Measurements from ENCODE around the gene C13orf42.
"Not testable (repeated sequence)": the region's sequence is repeated elsewhere in the genome, so short reads cannot be mapped to it uniquely, and the experiment has no call there.

C13orf42 gene

GRCh38 chr13:51091839-51092238, 19.2 kb downstream of the C13orf42 start:
- H3K27ac ChIP-seq (ENCODE audit: low read length) = no peak overlapping the region

GRCh38 chr13:51083706-51084105, 27.4 kb downstream of the C13orf42 start:
- no peaks in the 10 kb centered on the region for H3K4me1 ChIP-seq (ENCODE audit: control insufficient read depth, low read depth, low read length)
- H3K27ac ChIP-seq (ENCODE audit: low read length) = no peak overlapping the region
- H3K9me3 ChIP-seq (ENCODE audit: control insufficient read depth, low read depth, low read length) = no peaks in the 10 kb centered on the region
- H3K9ac ChIP-seq (ENCODE audit: low read length) = no peak overlapping the region
- no peak overlapping the region for H3K4me3 ChIP-seq (ENCODE audit: low read length)
- peaks cover 8% of the 10 kb centered on the region for H3K36me3 ChIP-seq (ENCODE audit: control insufficient read depth, low read depth, low read length)
- H3K27me3 ChIP-seq (ENCODE audit: control insufficient read depth, insufficient read depth, low read length) = no peaks in the 10 kb centered on the region

More at GRCh38 chr13:51091839-51092238, 19.2 kb downstream of the C13orf42 start:
- Histone ChIP-seq H3K9me3 (ENCODE audit: control insufficient read depth, low read depth, low read length) (no peaks in the 10 kb centered on the region), H3K4me3 (ENCODE audit: low read length) (no peak overlapping the region), H3K4me1 (ENCODE audit: control insufficient read depth, low read depth, low read length) (peaks cover 2% of the 10 kb centered on the region), H3K9ac (ENCODE audit: low read length) (no peak overlapping the region), H3K36me3 (ENCODE audit: control insufficient read depth, low read depth, low read length) (no peaks in the 10 kb centered on the region), H3K27me3 (ENCODE audit: control insufficient read depth, insufficient read depth, low read length) (no peaks in the 10 kb centered on the region)

- H3K4me3 ChIP-seq (ENCODE audit: low read length) = not testable (repeated sequence)
Observed at GRCh38 chr13:51080478-51081065, 30.5 kb downstream of the C13orf42 start.

GRCh38 chr13:51071493-51071892, 39.6 kb downstream of the C13orf42 start:
- Histone ChIP-seq H3K27me3 (ENCODE audit: control insufficient read depth, insufficient read depth, low read length) (no peaks in the 10 kb centered on the region), H3K4me1 (ENCODE audit: control insufficient read depth, low read depth, low read length) (no peaks in the 10 kb centered on the region), H3K9me3 (ENCODE audit: control insufficient read depth, low read depth, low read length) (no peaks in the 10 kb centered on the region), H3K36me3 (ENCODE audit: control insufficient read depth, low read depth, low read length) (no peaks in the 10 kb centered on the region), H3K4me3 (ENCODE audit: low read length) (no peak overlapping the region), H3K27ac (ENCODE audit: low read length) (no peak overlapping the region), H3K9ac (ENCODE audit: low read length) (no peak overlapping the region)

More at GRCh38 chr13:51080478-51081065, 30.5 kb downstream of the C13orf42 start:
- not testable (repeated sequence) for H3K27ac ChIP-seq (ENCODE audit: low read length); H3K9me3 ChIP-seq (ENCODE audit: control insufficient read depth, low read depth, low read length); H3K36me3 ChIP-seq (ENCODE audit: control insufficient read depth, low read depth, low read length); H3K9ac ChIP-seq (ENCODE audit: low read length); H3K4me1 ChIP-seq (ENCODE audit: control insufficient read depth, low read depth, low read length); H3K27me3 ChIP-seq (ENCODE audit: control insufficient read depth, insufficient read depth, low read length)

GRCh38 chr13:51070005-51070649, 40.9 kb downstream of the C13orf42 start:
- Histone ChIP-seq H3K27me3 (ENCODE audit: control insufficient read depth, insufficient read depth, low read length) (no peaks in the 10 kb centered on the region), H3K27ac (ENCODE audit: low read length) (no peak overlapping the region), H3K9me3 (ENCODE audit: control insufficient read depth, low read depth, low read length) (no peaks in the 10 kb centered on the region), H3K36me3 (ENCODE audit: control insufficient read depth, low read depth, low read length) (no peaks in the 10 kb centered on the region), H3K4me3 (ENCODE audit: low read length) (no peak overlapping the region), H3K9ac (ENCODE audit: low read length) (no peak overlapping the region), H3K4me1 (ENCODE audit: control insufficient read depth, low read depth, low read length) (no peaks in the 10 kb centered on the region)

GRCh38 chr13:51068501-51068900, 42.6 kb downstream of the C13orf42 start:
- H3K27ac ChIP-seq (ENCODE audit: low read length) = no peak overlapping the region
- H3K27me3 ChIP-seq (ENCODE audit: control insufficient read depth, insufficient read depth, low read length) = no peaks in the 10 kb centered on the region
- H3K9ac ChIP-seq (ENCODE audit: low read length) = no peak overlapping the region
- no peaks in the 10 kb centered on the region for H3K4me1 ChIP-seq (ENCODE audit: control insufficient read depth, low read depth, low read length)
- no peak overlapping the region for H3K4me3 ChIP-seq (ENCODE audit: low read length)
- no peaks in the 10 kb centered on the region for H3K36me3 ChIP-seq (ENCODE audit: control insufficient read depth, low read depth, low read length)
- H3K9me3 ChIP-seq (ENCODE audit: control insufficient read depth, low read depth, low read length) = no peaks in the 10 kb centered on the region

- Histone ChIP-seq H3K9ac (ENCODE audit: low read length) (no peak overlapping the region), H3K27ac (ENCODE audit: low read length) (no peak overlapping the region), H3K4me3 (ENCODE audit: low read length) (no peak overlapping the region), H3K9me3 (ENCODE audit: control insufficient read depth, low read depth, low read length) (no peaks in the 10 kb centered on the region), H3K36me3 (ENCODE audit: control insufficient read depth, low read depth, low read length) (no peaks in the 10 kb centered on the region), H3K27me3 (ENCODE audit: control insufficient read depth, insufficient read depth, low read length) (no peaks in the 10 kb centered on the region), H3K4me1 (ENCODE audit: control insufficient read depth, low read depth, low read length) (no peaks in the 10 kb centered on the region)
Observed at GRCh38 chr13:51067706-51068105, 43.4 kb downstream of the C13orf42 start.

- Histone ChIP-seq H3K27ac (ENCODE audit: low read length) (no peak overlapping the region), H3K4me1 (ENCODE audit: control insufficient read depth, low read depth, low read length) (no peaks in the 10 kb centered on the region), H3K9ac (ENCODE audit: low read length) (no peak overlapping the region), H3K4me3 (ENCODE audit: low read length) (no peak overlapping the region), H3K27me3 (ENCODE audit: control insufficient read depth, insufficient read depth, low read length) (no peaks in the 10 kb centered on the region), H3K9me3 (ENCODE audit: control insufficient read depth, low read depth, low read length) (no peaks in the 10 kb centered on the region), H3K36me3 (ENCODE audit: control insufficient read depth, low read depth, low read length) (no peaks in the 10 kb centered on the region)
Observed at GRCh38 chr13:51067210-51067701, 43.8 kb downstream of the C13orf42 start.

- no peak overlapping the region for H3K9ac ChIP-seq (ENCODE audit: low read length)
- no peak overlapping the region for H3K4me3 ChIP-seq (ENCODE audit: low read length)
- no peaks in the 10 kb centered on the region for H3K4me1 ChIP-seq (ENCODE audit: control insufficient read depth, low read depth, low read length)
- no peaks in the 10 kb centered on the region for H3K9me3 ChIP-seq (ENCODE audit: control insufficient read depth, low read depth, low read length)
- no peaks in the 10 kb centered on the region for H3K36me3 ChIP-seq (ENCODE audit: control insufficient read depth, low read depth, low read length)
- H3K27me3 ChIP-seq (ENCODE audit: control insufficient read depth, insufficient read depth, low read length) = no peaks in the 10 kb centered on the region
- H3K27ac ChIP-seq (ENCODE audit: low read length) = no peak overlapping the region
Observed at GRCh38 chr13:51066091-51066831, 44.8 kb downstream of the C13orf42 start.

- no peaks in the 10 kb centered on the region for H3K4me1 ChIP-seq (ENCODE audit: control insufficient read depth, low read depth, low read length)
- no peaks in the 10 kb centered on the region for H3K9me3 ChIP-seq (ENCODE audit: control insufficient read depth, low read depth, low read length)
- no peaks in the 10 kb centered on the region for H3K27me3 ChIP-seq (ENCODE audit: control insufficient read depth, insufficient read depth, low read length)
- H3K9ac ChIP-seq (ENCODE audit: low read length) = no peak overlapping the region
- H3K27ac ChIP-seq (ENCODE audit: low read length) = no peak overlapping the region
- no peak overlapping the region for H3K4me3 ChIP-seq (ENCODE audit: low read length)
- no peaks in the 10 kb centered on the region for H3K36me3 ChIP-seq (ENCODE audit: control insufficient read depth, low read depth, low read length)
Observed at GRCh38 chr13:51065372-51066090, 45.5 kb downstream of the C13orf42 start.

GRCh38 chr13:51064753-51065152, 46.3 kb downstream of the C13orf42 start:
- no peaks in the 10 kb centered on the region for H3K36me3 ChIP-seq (ENCODE audit: control insufficient read depth, low read depth, low read length)
- H3K27ac ChIP-seq (ENCODE audit: low read length) = no peak overlapping the region
- H3K4me3 ChIP-seq (ENCODE audit: low read length) = no peak overlapping the region

More at GRCh38 chr13:51064753-51065152, 46.3 kb downstream of the C13orf42 start:
- Histone ChIP-seq H3K9me3 (ENCODE audit: control insufficient read depth, low read depth, low read length) (no peaks in the 10 kb centered on the region), H3K4me1 (ENCODE audit: control insufficient read depth, low read depth, low read length) (no peaks in the 10 kb centered on the region), H3K27me3 (ENCODE audit: control insufficient read depth, insufficient read depth, low read length) (no peaks in the 10 kb centered on the region), H3K9ac (ENCODE audit: low read length) (no peak overlapping the region)
